Measurements from ENCODE around the gene ADPRHL1. TPM values are rescaled to one million over a fixed set of nuclear protein-coding genes. Genes with fewer than 3 reads are reported as not detected.

The ADPRHL1 gene
- total RNA-seq, 1 experiment from 2014 or later: 2.7 TPM

DNA sequence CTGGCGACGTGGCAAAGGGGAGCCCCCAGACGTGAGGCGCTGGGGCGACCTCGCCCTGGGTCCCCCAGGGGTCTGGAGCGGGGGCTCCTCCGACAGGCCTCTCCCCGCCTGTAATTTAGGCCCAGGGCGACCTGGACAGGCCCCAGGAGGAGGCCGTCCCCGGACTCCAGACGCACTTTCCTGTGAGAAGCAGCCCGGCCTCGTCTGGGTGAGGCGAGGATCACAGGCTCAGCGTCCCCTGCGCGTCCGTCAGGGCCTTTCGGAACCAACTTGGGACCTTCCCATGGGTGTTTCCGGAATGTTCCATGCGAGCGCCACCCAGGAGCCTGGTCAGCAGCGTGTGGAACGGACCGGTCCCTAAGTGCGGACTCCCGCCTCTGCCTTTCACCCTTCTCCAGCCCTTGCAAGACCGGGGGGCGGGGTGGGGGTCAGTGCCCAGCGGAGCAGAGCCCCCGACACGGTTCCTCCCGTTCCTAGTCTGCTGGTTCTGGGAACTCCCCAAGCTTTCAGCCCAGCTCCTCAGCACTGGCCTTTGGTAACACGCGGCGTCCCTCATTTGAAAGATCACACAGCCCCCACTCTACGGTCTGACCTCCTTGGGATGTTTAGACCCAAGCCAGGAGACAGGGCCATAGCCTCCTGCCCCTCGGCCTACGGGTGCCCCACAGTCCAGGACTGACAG is 88.2 kb downstream of the ADPRHL1 start:
- H3K27ac ChIP-seq (ENCODE audit: insufficient read length, low read depth, low read length): no peak overlapping the region
- peak overlapping the region in 1 of 3 experiments; percentile 94; a peak in 1 of 7 replicates for H3K27ac Mint-ChIP-seq
- no peak overlapping the region for H2BK12ac ChIP-seq (ENCODE audit: insufficient read length, low read depth, low read length)
- H3K4me1 Mint-ChIP-seq: peaks cover 16 to 34% of the 10 kb centered on the region in 2 experiments
- H3K18ac ChIP-seq (ENCODE audit: insufficient read length, low read depth, low read length): no peak overlapping the region
- H4K20me1 ChIP-seq (ENCODE audit: control insufficient read depth, insufficient read depth, insufficient read length): no peaks in the 10 kb centered on the region
- H3K9me3 Mint-ChIP-seq: no peaks in the 10 kb centered on the region; a peak in 1 of 5 replicates
- no peaks in the 10 kb centered on the region; the same call in 1 of the 2 replicates for H3K4me1 ChIP-seq (ENCODE audit: insufficient read depth, low read length)
- no peaks in the 10 kb centered on the region for H3K27me3 Mint-ChIP-seq (ENCODE audit: low read depth)
- DNase-seq: no peak
- H3K79me1 ChIP-seq (ENCODE audit: insufficient read depth, low read depth, low read length, poor library complexity, severe bottlenecking): peaks cover 11% of the 10 kb centered on the region
- no peak overlapping the region for H4K91ac ChIP-seq (ENCODE audit: insufficient read length, low read depth, low read length)
- WGBS (ENCODE audit: extremely low coverage, insufficient read length, low lambda C conversion rate): no CpG with 5 or more reads among the region's 41 CpGs
- H3K9me3 ChIP-seq (ENCODE audit: control insufficient read depth, low read depth, low read length): no peaks in the 10 kb centered on the region
- peaks cover 5 to 15% (median 14%) of the 10 kb centered on the region in 3 experiments; a peak in 6 of 7 replicates for H3K36me3 Mint-ChIP-seq (ENCODE audit: insufficient read depth in 1 of 3, low read depth in 3 of 3)
- H2BK5ac ChIP-seq (ENCODE audit: insufficient read length, low read length): no peak overlapping the region
- TF ChIP-seq, protein P1, sequence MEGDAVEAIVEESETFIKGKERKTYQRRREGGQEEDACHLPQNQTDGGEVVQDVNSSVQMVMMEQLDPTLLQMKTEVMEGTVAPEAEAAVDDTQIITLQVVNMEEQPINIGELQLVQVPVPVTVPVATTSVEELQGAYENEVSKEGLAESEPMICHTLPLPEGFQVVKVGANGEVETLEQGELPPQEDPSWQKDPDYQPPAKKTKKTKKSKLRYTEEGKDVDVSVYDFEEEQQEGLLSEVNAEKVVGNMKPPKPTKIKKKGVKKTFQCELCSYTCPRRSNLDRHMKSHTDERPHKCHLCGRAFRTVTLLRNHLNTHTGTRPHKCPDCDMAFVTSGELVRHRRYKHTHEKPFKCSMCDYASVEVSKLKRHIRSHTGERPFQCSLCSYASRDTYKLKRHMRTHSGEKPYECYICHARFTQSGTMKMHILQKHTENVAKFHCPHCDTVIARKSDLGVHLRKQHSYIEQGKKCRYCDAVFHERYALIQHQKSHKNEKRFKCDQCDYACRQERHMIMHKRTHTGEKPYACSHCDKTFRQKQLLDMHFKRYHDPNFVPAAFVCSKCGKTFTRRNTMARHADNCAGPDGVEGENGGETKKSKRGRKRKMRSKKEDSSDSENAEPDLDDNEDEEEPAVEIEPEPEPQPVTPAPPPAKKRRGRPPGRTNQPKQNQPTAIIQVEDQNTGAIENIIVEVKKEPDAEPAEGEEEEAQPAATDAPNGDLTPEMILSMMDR (conservative IDR thresholded peaks at IDR 0.05): no peak
- H3K27me3 ChIP-seq (ENCODE audit: insufficient read depth, low read length): no peaks in the 10 kb centered on the region
- no peak overlapping the region for H2AFZ ChIP-seq (ENCODE audit: low read length)
- no peak overlapping the region for H3K23ac ChIP-seq (ENCODE audit: insufficient read length, low read depth, low read length)
- no peak overlapping the region for H3K9ac ChIP-seq (ENCODE audit: extremely low read depth, insufficient read length, low read length)
- H3K14ac ChIP-seq (ENCODE audit: insufficient read depth, low read length): no peak overlapping the region; the same call in 1 of the 2 replicates
- H3K4me3 Mint-ChIP-seq: peak overlapping the region in 1 of 2 experiments; percentile 56; a peak in 2 of 5 replicates
- H2AK5ac ChIP-seq (ENCODE audit: insufficient read length, low read length): no peak overlapping the region
- H4K5ac ChIP-seq (ENCODE audit: insufficient read length, low read depth, low read length): no peak overlapping the region
- peaks cover 9% of the 10 kb centered on the region; the same call in 1 of the 2 replicates for H3K79me2 ChIP-seq (ENCODE audit: insufficient read depth, low read length)
- peaks cover 12% of the 10 kb centered on the region for H3K23me2 ChIP-seq (ENCODE audit: insufficient read length, low read depth, low read length, poor library complexity, severe bottlenecking)
- no peak overlapping the region for H3K4ac ChIP-seq (ENCODE audit: low read depth, low read length)
- no peak overlapping the region for H2BK120ac ChIP-seq (ENCODE audit: low read depth, low read length, poor library complexity, severe bottlenecking)
- no peak overlapping the region for H2BK15ac ChIP-seq (ENCODE audit: low read depth, low read length)
- no peak overlapping the region for H3T11ph ChIP-seq (ENCODE audit: low read length)
- H3K4me2 ChIP-seq (ENCODE audit: insufficient read depth, insufficient read length, low read length): peak overlapping the region; percentile 29
- H3K56ac ChIP-seq (ENCODE audit: insufficient read length, low read depth, low read length): no peak overlapping the region
- no peak overlapping the region for H2BK20ac ChIP-seq (ENCODE audit: low read depth, low read length, poor library complexity, severe bottlenecking)
- H4K8ac ChIP-seq (replicated peaks; ENCODE audit: insufficient read length, low read depth, low read length): no peak overlapping the region
